Measurements from ENCODE around the gene STOM.

The STOM gene

GRCh38 chr9:121318631-121319382, 51.2 kb downstream of the STOM start:
- no peak for DNase-seq

- DNase-seq = no peak
Measured at GRCh38 chr9:121317737-121318630, 52.1 kb downstream of the STOM start.

- DNase-seq = no peak
Measured at GRCh38 chr9:121316852-121317373, 53.1 kb downstream of the STOM start.

- DNase-seq = no peak
Measured at GRCh38 chr9:121316378-121316777, 53.7 kb downstream of the STOM start.

GRCh38 chr9:121313458-121314152, 56.4 kb downstream of the STOM start:
- DNase-seq = no peak

- no peak for DNase-seq
Measured at GRCh38 chr9:121312169-121312568, 57.9 kb downstream of the STOM start.

GRCh38 chr9:121310571-121310970, 59.5 kb downstream of the STOM start:
- no peak for DNase-seq

- DNase-seq = no peak
Measured at GRCh38 chr9:121309833-121310425, 60.1 kb downstream of the STOM start.

GRCh38 chr9:121309171-121309570, 60.9 kb downstream of the STOM start:
- no peak for DNase-seq

- no peak for DNase-seq
Measured at GRCh38 chr9:121308765-121309164, 61.3 kb downstream of the STOM start.

- no peak for DNase-seq
Measured at GRCh38 chr9:121307976-121308375, 62.1 kb downstream of the STOM start.

- DNase-seq = no peak
Measured at GRCh38 chr9:121305269-121305994, 64.6 kb downstream of the STOM start.

- no peak for DNase-seq
Measured at GRCh38 chr9:121304707-121305106, 65.3 kb downstream of the STOM start.

GRCh38 chr9:121303456-121304451, 66.3 kb downstream of the STOM start:
- DNase-seq = no peak

GRCh38 chr9:121302786-121303185, 67.3 kb downstream of the STOM start:
- DNase-seq = no peak

- DNase-seq = no peak
Measured at GRCh38 chr9:121302341-121302740, 67.7 kb downstream of the STOM start.

- no peak for DNase-seq
Measured at GRCh38 chr9:121301881-121302286, 68.2 kb downstream of the STOM start.

GRCh38 chr9:121300283-121301119, 69.5 kb downstream of the STOM start:
- DNase-seq = no peak

GRCh38 chr9:121299467-121300282, 70.4 kb downstream of the STOM start:
- no peak for DNase-seq
